ENCODE measurements around the gene CCDC150. TPM values are rescaled to one million over a fixed set of nuclear protein-coding genes. Genes with fewer than 3 reads are reported as not detected.

CCDC150 gene
- total and polyA plus RNA-seq, 2 of the 8 experiments (the other 6 are each of a cell fraction or from before 2014, with no cell fraction given) = 8.3 to 31.9 TPM

DNA sequence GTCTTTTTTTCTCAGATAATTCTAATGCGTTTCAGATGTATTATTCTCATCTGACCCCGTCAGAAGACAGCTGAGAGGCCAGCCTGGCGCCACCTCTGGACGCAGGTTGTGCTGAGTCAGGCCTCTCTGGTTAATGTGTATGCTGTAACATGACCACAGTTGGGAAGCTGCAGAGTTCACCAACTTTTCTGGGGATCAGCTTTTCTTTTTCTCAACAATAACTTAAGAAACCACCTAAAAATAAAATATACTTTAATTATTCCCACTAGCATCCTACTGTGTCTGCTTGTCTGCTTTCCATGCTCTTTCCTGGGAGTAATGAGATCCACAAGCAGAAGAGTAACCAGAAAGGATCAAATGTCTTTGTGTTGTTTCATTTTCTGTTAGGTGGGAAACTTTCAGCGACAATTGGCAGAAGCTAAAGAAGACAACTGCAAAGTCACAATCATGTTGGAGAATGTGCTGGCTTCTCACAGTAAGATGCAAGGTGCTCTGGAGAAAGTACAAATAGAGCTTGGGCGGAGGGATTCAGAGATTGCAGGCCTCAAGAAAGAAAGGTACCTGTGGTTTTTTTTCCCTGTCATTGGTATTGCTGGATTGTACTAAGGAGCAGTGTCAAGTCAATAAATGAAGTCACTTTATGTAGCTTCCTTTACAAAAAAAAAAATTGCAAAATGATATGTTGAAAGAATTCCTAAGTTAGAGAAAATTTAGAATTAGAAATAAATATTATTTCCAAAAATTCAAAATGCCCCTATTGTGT lies 79.8 kb downstream of the CCDC150 start (continued):
- TF ChIP-seq EP300 (IDR thresholded peaks at IDR 0.05; ENCODE audit: borderline replicate concordance in 1 of 2, low read depth in 2 of 2, low read length in 2 of 2) (no peak), ZNF274 (IDR thresholded peaks at IDR 0.05; ENCODE audit: borderline replicate concordance, extremely low read depth, low read length) (no peak), JUN (IDR thresholded peaks at IDR 0.05; ENCODE audit: low read depth, low read length) (no peak), SP2 (IDR thresholded peaks at IDR 0.05; ENCODE audit: low read length) (no peak), BACH1 (IDR thresholded peaks at IDR 0.05; ENCODE audit: low read length) (peak; percentile 94), KDM4A (IDR thresholded peaks at IDR 0.05; ENCODE audit: low read depth, low read length, severe bottlenecking) (no peak), CBX8 (IDR thresholded peaks at IDR 0.05; ENCODE audit: borderline replicate concordance, low read depth, low read length) (no peak), YY1 (IDR thresholded peaks at IDR 0.05; ENCODE audit: low read depth, low read length) (no peak), CREB1 (IDR thresholded peaks at IDR 0.05) (no peak), SUZ12 (IDR thresholded peaks at IDR 0.05; ENCODE audit: low read length) (no peak), KDM5A (IDR thresholded peaks at IDR 0.05; ENCODE audit: low read length) (no peak), JUND (IDR thresholded peaks at IDR 0.05; ENCODE audit: low read length) (no peak), TBP (IDR thresholded peaks at IDR 0.05; ENCODE audit: low read depth, low read length) (no peak), HDAC2 (IDR thresholded peaks at IDR 0.05; ENCODE audit: borderline replicate concordance in 1 of 2, low read depth in 2 of 2, low read length in 2 of 2) (no peak), TAF1 (IDR thresholded peaks at IDR 0.05; ENCODE audit: low read depth, low read length) (no peak)
- TF ChIP-seq, protein P1, sequence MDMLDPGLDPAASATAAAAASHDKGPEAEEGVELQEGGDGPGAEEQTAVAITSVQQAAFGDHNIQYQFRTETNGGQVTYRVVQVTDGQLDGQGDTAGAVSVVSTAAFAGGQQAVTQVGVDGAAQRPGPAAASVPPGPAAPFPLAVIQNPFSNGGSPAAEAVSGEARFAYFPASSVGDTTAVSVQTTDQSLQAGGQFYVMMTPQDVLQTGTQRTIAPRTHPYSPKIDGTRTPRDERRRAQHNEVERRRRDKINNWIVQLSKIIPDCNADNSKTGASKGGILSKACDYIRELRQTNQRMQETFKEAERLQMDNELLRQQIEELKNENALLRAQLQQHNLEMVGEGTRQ (IDR thresholded peaks at IDR 0.05; ENCODE audit: low read length) = no peak
